ENCODE results near the gene MDH2.
"Not testable (repeated sequence)": the region's sequence is repeated elsewhere in the genome, so short reads cannot be mapped to it uniquely, and the experiment has no call there.

Gene MDH2

GRCh38 chr7:76048668-76048988, 722 bp downstream of the MDH2 start:
- no peak for DNase-seq

- no peak for DNase-seq
Observed at GRCh38 chr7:76049295-76049694, 1.4 kb downstream of the MDH2 start.

- DNase-seq, result no peak
Observed at GRCh38 chr7:76050545-76050944, 2.6 kb downstream of the MDH2 start.

- no peak for DNase-seq
Observed at GRCh38 chr7:76051840-76052239, 3.9 kb downstream of the MDH2 start.

- DNase-seq, result not testable (repeated sequence)
Observed at GRCh38 chr7:76052681-76053080, 4.8 kb downstream of the MDH2 start.

- no peak for DNase-seq
Observed at GRCh38 chr7:76053461-76053860, 5.6 kb downstream of the MDH2 start.

GRCh38 chr7:76054123-76055120, 6.5 kb downstream of the MDH2 start:
- DNase-seq, result no peak

GRCh38 chr7:76056241-76056640, 8.3 kb downstream of the MDH2 start:
- DNase-seq, result no peak

GRCh38 chr7:76057103-76057812, 9.4 kb downstream of the MDH2 start:
- DNase-seq, result no peak

- no peak for DNase-seq
Observed at GRCh38 chr7:76057813-76058145, 9.9 kb downstream of the MDH2 start.

- DNase-seq, result not testable (repeated sequence)
Observed at GRCh38 chr7:76058745-76059144, 10.8 kb downstream of the MDH2 start.

GRCh38 chr7:76060842-76061241, 12.9 kb downstream of the MDH2 start:
- DNase-seq, result no peak

- DNase-seq, result no peak
Observed at GRCh38 chr7:76062254-76062653, 14.3 kb downstream of the MDH2 start.

- no peak for DNase-seq
Observed at GRCh38 chr7:76063114-76063513, 15.2 kb downstream of the MDH2 start.

- DNase-seq, result no peak
Observed at GRCh38 chr7:76063525-76063924, 15.6 kb downstream of the MDH2 start.

GRCh38 chr7:76064208-76064970, 16.5 kb downstream of the MDH2 start:
- DNase-seq, result no peak

GRCh38 chr7:76065016-76065612, 17.2 kb downstream of the MDH2 start:
- no peak for DNase-seq

- DNase-seq, result no peak
Observed at GRCh38 chr7:76066716-76067503, 19.0 kb downstream of the MDH2 start.

GRCh38 chr7:76069238-76069638, 21.3 kb downstream of the MDH2 start:
- peak; percentile 85 for DNase-seq

GRCh38 chr7:76071316-76072242, 23.7 kb downstream of the MDH2 start:
- DNase-seq, result peak; percentile 31
